ENCODE measurements around the gene SELENOF.
"Not testable (repeated sequence)": the region's sequence is repeated elsewhere in the genome, so short reads cannot be mapped to it uniquely, and the experiment has no call there.

SELENOF gene

GRCh38 chr1:86814118-86814517 lies 99.8 kb downstream of the SELENOF start:
- not testable (repeated sequence) for DNase-seq (ENCODE audit: low read depth, low spot score)

Data from activated naive CD8-positive, alpha-beta T cell treated with anti-CD3 and anti-CD28 coated beads, Interleukin-2, amount 50 U/mL, for 16 hours (primary cell).